PC-3 (cell line): ENCODE data around the gene MR1.

Experiments
- CTCF ChIP-seq: fragments of 300-600 bp; sonication (generic); conservative IDR thresholded peaks from 2 replicates; pipeline ENCODE4 v1.5.1; 2017; ENCODE audit warnings: antibody characterized with exemption, low read depth, mild to moderate bottlenecking, low read length
- EZH2 ChIP-seq: fragments of 300-600 bp; sonication (generic); IDR thresholded peaks from one replicate; pipeline ENCODE4 v1.6.1; 2017; ENCODE audit warnings: antibody characterized with exemption, mild to moderate bottlenecking, low read length; ENCODE audit not compliant: unreplicated experiment

GRCh38 chr1:181100934-181101333 is 67.2 kb downstream of the MR1 start:
- TF ChIP-seq EZH2 (no peak), CTCF (no peak)
